ENCODE measurements around the gene S100PBP. TPM values are rescaled to one million over a fixed set of nuclear protein-coding genes. Genes with fewer than 3 reads are reported as not detected.

The S100PBP gene
- total RNA-seq, 1 donor from 2014 or later = 26.9 TPM

- no peak for DNase-seq (ENCODE audit: low spot score)
These were observed 69.5 kb downstream of the S100PBP start for GRCh38 chr1:32886828-32887414.

- DNase-seq (ENCODE audit: low spot score) = no peak
These were observed 70.2 kb downstream of the S100PBP start for GRCh38 chr1:32887623-32888022.

DNA sequence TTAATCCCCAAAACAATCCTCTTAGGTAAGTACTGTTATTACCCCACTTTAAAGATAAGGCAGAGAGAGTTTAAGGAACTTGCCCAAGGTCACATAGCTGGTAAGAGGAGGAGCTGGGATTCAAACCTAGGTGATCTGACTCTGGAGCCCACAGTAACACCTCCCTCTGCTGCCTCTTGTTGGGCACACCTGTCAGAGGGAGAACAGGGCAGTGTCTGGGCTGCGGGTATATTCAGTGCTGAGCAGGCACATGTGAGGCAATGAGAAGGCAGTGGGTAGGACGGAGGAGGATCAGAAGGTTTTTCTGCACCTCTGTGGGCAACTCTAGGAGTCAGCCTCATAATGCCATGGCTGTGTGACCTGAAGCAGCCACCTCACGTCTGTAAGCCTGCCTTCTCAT, 70.7 kb downstream of the S100PBP start:
- DNase-seq (ENCODE audit: low spot score) = no peak

DNA sequence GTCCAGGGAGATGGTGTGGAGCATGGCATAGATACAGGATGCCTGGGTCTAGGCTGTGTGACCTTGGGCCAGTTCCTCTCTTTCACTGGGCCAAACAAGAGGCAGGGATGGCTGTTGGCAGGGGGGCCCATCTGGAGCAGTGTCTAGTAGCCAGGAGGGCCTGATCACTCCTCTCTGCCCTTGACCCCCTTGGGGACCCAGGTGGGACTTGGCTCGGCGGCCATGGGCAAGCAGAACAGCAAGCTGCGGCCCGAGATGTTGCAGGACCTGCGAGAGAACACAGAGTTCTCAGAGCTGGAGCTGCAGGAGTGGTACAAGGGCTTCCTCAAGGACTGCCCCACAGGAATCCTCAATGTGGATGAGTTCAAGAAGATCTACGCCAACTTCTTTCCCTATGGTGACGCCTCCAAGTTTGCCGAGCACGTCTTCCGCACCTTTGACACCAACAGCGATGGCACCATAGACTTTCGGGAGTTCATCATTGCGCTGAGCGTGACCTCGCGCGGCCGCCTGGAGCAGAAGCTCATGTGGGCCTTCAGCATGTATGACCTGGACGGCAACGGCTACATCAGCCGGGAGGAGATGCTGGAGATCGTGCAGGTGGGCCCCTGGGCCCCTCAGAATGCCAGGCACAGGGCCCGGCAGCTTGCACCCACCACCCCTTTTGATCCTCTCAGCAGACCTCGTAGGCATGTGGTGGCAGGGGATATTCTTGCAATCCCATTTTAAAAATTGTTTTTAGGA, 71.4 kb downstream of the S100PBP start:
- DNase-seq (ENCODE audit: low spot score) = no peak

- DNase-seq (ENCODE audit: low spot score) = no peak
These were observed 72.4 kb downstream of the S100PBP start for GRCh38 chr1:32889731-32890278.

DNA sequence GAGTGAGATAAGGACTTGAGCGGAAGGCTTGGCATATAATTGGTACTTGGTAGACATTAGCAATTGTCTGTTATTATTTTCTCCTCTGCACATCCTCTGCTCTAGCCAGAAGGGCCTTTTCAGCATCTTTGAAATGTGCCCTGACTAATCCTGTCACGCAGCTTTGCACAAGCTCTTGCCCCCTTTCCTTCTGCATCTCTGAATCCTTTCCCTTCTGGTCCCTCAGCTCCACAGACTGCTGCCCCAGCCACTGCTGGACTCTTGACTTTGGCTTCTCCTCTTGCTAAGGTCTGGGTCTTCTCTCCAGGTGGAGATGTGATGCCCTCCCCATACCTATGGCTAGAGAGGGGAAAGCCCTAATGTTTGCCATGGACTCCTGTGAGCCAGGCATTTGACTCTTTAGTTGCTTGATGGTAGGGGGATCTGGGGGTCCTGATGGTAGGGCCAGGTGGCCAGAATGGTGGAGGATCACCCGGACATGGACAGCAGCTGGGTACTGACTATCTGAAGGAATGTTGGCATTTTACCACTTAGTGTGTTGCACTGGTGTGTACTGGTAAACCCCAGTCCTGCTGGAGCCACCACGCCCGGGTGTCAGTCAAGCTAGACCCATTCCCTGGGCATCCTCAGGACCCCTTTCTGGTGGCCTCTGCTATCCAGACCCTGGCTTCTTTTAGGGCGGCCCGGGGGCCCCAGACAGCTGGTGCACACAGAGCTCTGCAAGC, 73.2 kb downstream of the S100PBP start:
- DNase-seq (ENCODE audit: low spot score) = no peak

DNA sequence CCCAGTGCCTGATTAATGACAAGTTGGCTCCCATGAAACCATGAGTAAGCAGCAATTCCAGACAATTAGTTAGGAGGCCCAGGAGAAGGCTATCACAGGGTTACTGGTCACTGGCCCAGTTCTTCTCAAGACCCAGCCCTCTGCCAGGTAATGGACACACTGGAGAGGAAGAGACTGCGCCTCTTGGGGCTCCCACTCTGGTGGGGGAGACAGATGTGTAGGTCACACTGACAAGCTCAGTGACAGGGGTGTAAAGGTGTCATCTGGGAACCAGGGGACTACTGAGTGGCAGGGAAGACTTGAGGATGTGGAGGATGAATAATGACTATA, 73.8 kb downstream of the S100PBP start:
- no peak for DNase-seq (ENCODE audit: low spot score)

GRCh38 chr1:32891630-32892029, 74.2 kb downstream of the S100PBP start:
- no peak for DNase-seq (ENCODE audit: low spot score)

DNA sequence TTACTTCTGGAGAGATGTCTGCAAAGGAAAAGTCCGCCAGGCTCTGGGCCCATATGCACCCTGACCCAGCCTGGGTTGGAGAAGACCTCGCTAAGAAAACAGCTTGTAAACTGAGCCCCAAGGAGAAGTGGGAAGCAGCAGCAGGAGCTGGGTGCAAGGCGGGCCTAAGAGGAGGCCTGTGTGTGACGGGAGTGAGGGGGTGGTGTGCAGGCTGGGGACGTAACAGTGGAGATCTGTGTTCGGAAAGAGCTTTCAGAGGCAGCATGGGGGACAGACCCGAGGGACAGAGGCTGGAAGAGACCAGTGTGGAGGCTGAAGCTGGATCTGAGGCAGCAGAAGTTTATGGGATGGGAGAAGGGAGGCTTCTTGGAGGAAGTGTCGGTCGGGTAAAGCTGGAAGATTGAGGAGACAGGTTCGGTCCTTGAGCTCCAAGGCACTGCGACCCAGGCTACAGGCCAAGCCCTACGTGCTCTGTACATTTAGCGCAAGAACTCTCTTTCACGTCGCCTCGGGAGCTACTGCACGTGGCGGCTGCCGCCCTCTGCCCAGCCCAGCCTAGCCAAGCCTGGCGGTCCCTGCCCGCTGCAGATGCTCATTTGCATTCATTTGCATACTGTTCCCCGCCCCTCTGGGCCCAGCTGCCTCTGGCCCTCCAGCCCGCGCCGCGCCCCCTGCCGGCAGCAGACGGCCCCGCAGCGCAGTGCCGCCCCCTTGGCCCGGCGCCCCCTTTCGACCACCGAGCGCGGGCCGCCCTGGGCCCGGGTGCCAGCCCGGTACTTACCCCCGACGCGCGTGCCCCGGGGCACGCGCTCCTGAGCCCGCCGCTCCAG, 75.1 kb downstream of the S100PBP start:
- DNase-seq (ENCODE audit: low spot score) = no peak

DNA sequence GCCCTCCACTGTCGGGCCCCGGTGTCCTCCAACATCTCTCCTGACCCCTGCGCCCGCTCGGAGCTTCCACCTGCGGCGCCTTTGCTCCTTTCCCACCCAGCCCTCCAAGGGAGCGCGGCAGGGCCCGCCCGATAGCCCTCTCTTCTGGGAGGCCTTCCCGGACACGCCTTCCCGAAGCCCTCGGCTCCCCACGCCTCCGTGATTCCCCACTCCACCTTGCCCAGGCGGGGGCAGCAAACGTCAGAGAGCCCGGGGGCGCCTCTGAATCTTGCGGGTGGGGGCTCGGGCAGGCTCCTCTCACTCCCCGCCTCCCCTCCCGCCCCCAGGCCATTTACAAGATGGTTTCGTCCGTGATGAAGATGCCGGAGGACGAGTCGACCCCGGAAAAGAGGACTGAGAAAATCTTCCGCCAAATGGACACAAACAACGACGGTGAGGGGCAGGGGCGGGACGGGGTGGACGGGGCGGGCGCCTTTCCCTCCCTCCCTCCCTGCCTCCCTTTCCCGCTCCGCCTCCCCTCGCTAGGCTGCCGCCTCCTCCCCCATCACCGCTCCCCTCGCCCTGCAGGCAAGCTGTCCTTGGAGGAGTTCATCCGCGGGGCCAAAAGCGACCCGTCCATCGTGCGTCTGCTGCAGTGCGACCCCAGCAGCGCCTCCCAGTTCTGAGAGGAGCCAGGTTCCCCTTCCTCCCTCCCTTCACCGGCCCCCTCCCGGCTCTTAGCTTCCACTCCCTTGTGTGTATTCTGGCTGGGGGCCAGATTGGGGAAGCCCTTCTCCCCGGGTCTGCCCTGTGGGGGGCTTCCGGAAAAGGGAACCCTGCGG, 76.0 kb downstream of the S100PBP start:
- no peak for DNase-seq (ENCODE audit: low spot score)

DNA sequence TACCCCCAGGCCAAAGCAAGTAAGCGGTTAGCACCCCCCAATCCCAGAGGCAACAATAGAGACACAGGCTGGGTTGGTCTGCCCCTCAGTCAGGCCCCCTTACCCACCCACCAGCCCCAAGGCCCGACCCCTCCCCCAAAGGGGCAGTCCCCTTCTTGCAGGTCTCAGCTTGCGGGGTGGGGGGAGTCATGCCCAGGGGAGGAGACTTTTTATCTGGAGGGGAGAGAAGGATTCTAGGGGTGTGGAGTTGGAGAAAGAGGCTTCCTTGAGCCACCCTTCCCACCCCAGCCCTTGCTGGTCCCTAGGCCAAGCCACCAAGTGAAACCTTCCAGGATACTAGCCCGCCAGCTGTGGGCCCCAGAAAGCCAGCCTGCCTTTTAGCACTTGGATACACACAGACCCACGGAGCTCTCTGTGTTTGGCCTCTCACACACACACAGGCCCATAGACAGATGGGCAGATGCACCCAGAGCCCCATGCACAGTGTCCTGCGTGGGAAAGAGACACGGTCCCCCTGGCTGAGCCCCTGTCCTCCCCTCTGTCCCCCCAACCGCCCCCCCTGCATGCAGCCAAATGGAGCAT, 76.7 kb downstream of the S100PBP start:
- DNase-seq (ENCODE audit: low spot score) = no peak

GRCh38 chr1:32894681-32895080, 77.2 kb downstream of the S100PBP start:
- no peak for DNase-seq (ENCODE audit: low spot score)

DNA sequence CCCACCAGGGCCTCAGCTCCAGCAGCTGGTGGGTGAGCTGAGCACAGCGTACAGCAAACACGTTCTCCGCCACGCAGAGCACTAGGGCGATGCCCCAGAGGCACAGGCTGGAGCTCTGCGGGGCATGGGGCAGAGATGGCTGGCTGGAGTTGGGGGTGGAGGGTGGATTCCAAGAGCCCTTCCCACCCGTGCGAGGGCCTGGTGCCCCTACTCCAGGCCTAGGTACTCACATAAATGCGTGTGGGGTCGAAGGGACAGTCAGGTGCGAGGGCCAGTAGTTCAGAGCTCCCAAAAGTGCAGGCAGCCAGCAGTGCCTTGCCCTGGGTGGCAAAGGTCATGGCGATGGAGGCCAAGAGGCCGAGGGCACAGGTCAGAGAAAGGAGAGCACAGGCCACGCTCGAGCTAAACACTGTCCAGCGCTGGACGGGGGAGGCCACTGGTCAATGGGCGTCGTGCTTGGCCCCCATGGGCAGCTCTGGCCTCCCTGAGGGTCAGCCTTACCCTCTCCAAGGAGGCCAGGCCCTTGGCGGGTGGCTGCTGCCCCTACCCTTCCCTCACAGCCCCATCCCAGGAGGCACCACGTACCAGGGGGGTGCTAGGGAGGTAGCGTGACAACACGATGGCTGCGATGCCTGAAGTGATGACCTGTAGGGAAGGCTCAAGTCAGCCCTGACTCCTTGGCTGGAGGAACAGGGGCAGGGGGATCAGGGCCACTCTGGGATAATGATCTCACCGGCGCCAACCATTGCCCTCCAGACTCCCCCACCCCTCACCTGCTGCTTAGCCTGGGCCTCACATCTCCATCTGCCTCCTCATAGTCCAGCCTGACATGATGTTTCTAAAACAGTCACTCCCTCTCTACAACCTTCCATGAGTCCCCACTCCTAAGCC, 78.1 kb downstream of the S100PBP start:
- DNase-seq (ENCODE audit: low spot score) = no peak

GRCh38 chr1:32896451-32896850, 79.0 kb downstream of the S100PBP start:
- no peak for DNase-seq (ENCODE audit: low spot score)

- no peak for DNase-seq (ENCODE audit: low spot score)
These were observed 79.9 kb downstream of the S100PBP start for GRCh38 chr1:32897082-32898049.

GRCh38 chr1:32898056-32898455, 80.6 kb downstream of the S100PBP start:
- DNase-seq (ENCODE audit: low spot score) = no peak

DNA sequence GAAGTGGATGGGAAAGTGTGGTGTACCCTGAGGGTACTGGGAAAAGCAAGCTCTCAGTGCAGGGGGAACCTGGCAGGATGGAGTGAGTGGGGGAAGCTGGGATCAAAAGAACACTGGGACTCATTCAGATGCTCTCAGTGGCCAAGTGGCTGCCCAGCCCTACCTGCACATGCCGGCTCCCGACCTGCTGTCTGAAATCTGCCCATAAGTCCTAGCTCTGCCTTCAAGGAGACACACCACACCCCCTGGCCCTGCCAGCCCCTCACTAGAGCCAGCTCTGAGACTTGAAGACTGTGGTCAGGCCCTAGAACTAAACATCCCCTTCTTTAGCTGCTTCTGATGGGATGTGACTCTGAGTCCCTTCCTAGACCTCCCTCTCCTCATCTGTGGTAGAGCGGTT, 81.5 kb downstream of the S100PBP start:
- no peak for DNase-seq (ENCODE audit: low spot score)

GRCh38 chr1:32899586-32900296, 82.3 kb downstream of the S100PBP start:
- DNase-seq (ENCODE audit: low spot score) = no peak

Measured in mucosa of gallbladder (tissue), 1 donor.